T-helper 2 cell treated with Interferon-gamma antibody and Interleukin-4, amounts not matched to agents 100 ng/mL and 5 ng/mL, for 36 hours (primary cell): ENCODE measurements around the gene ZFP37. TPM values are rescaled to one million over a fixed set of nuclear protein-coding genes. Genes with fewer than 3 reads are reported as not detected.

ENCODE experiments used
- total RNA-seq: library from RNA; stranded (reverse); gene quantifications from 2 replicates; pipeline ENCODE4 v1.2.3, GENCODE V29; 2022

Gene ZFP37
- total RNA-seq, 1 donor from 2014 or later, result 0.48 TPM

Other genes with a start within 250 kb of the ZFP37 start
- gene SLC46A2, start 165.8 kb downstream of the ZFP37 start, total RNA-seq, result not detected in 2 replicates
- 0.09 and 0.11 TPM in 2 replicates for gene ZNF883, start 44.5 kb downstream of the ZFP37 start, total RNA-seq
- 2.2 and 2.9 TPM in 2 replicates for gene SLC31A2, start 94.3 kb upstream of the ZFP37 start, total RNA-seq
- gene FKBP15, start 164.6 kb upstream of the ZFP37 start, total RNA-seq, result 36.9 and 38.6 TPM in 2 replicates
- 8.8 and 10.0 TPM in 2 replicates for gene SLC31A1, start 164.8 kb upstream of the ZFP37 start, total RNA-seq
- gene CDC26, start 218.8 kb upstream of the ZFP37 start, total RNA-seq, result 32.9 and 36.2 TPM in 2 replicates
- gene PRPF4, start 218.9 kb upstream of the ZFP37 start, total RNA-seq, result 36.8 and 37.2 TPM in 2 replicates
- 0.45 TPM in 1 of 2 replicates, not detected in the other for gene RNF183, start 246.7 kb upstream of the ZFP37 start, total RNA-seq